K562 (cell line): Measurements from ENCODE around the gene VSIG10. TPM values are rescaled to one million over a fixed set of nuclear protein-coding genes. Genes with fewer than 3 reads are reported as not detected.
A peak's percentile ranks its signal among the peaks of the same experiment; 100 is the strongest.

Source experiments
- HMG20A ChIP-seq: fragments of 450-650 bp; formaldehyde crosslinking; conservative IDR thresholded peaks from 2 replicates; pipeline ENCODE4 v1.4.0; 2020; ENCODE audit warnings: mild to moderate bottlenecking, mixed read lengths
- IRF2 ChIP-seq: sonication (generic); formaldehyde crosslinking; IDR thresholded peaks from 2 replicates; pipeline ENCODE4 v1.8.1; 2022; ENCODE audit warnings: mild to moderate bottlenecking, missing genetic modification reagents
- MAFG ChIP-seq: fragments of 450-650 bp; conservative IDR thresholded peaks from 2 replicates; pipeline ENCODE4 v1.6.1; 2016; ENCODE audit warnings: missing genetic modification characterization, missing compliant biosample characterization
- MTA3 ChIP-seq: fragments of 450-650 bp; formaldehyde crosslinking; IDR thresholded peaks from 2 replicates; pipeline ENCODE4 v1.6.1; 2017; ENCODE audit warnings: mild to moderate bottlenecking, borderline replicate concordance
- NR4A1 ChIP-seq, 2 experiments: fragments of 250-450 bp in 1 of 2; fragments of 450-650 bp in 1 of 2; sonication (Bioruptor Pico) in 1 of 2; IDR thresholded peaks; 2 replicates each; pipeline versions ENCODE4 v1.4.0 to v1.6.1; 2016 to 2020; ENCODE audit warnings: mild to moderate bottlenecking in 2 of 2, missing compliant biosample characterization in 1 of 2, missing genetic modification characterization in 1 of 2, moderate library complexity in 1 of 2
- PTTG1 ChIP-seq: fragments of 450-650 bp; IDR thresholded peaks from 2 replicates; pipeline ENCODE4 v1.6.1; 2016; ENCODE audit warnings: low read depth, mild to moderate bottlenecking, missing genetic modification characterization, missing compliant biosample characterization
- TAF1 ChIP-seq: IDR thresholded peaks from 2 replicates; pipeline ENCODE4 v1.6.1; 2011; ENCODE audit warnings: mild to moderate bottlenecking, low read length, moderate library complexity; ENCODE audit not compliant: insufficient read depth, control insufficient read depth, severe bottlenecking; ENCODE audit errors: extremely low read depth
- TSC22D4 ChIP-seq: fragments of 450-650 bp; IDR thresholded peaks from 2 replicates; pipeline ENCODE4 v1.6.1; 2016; ENCODE audit warnings: missing genetic modification characterization, missing biosample characterization, control low read depth
- ZNF699 ChIP-seq: fragments of 250-450 bp; sonication (Bioruptor Pico); IDR thresholded peaks from 2 replicates; pipeline ENCODE4 v1.8.0; 2021; ENCODE audit warnings: mild to moderate bottlenecking, moderate library complexity; ENCODE audit not compliant: insufficient replicate concordance
- ZZZ3 ChIP-seq: fragments of 450-650 bp; IDR thresholded peaks from 2 replicates; pipeline ENCODE4 v1.6.1; 2016; ENCODE audit warnings: antibody characterized with exemption, mild to moderate bottlenecking, moderate library complexity
- polyA plus RNA-seq, 8 experiments: library from polyadenylated mRNA; depleted of rRNA in 4 of 8; stranded (reverse) in 5 of 8; unstranded in 3 of 8; fragments of >200 nt; fragmentation: Nextera tagmentation in 2 of 8; fragmentation: Illumina TruSeq in 1 of 8; extraction: Ambion mirVana in 2 of 8; extraction: Trizol in 1 of 8; gene quantifications; 2 replicates each; pipeline versions ENCODE4 v1.2.1 to v1.2.3, GENCODE V29; 2011 to 2014; ENCODE audit warnings: inconsistent platforms in 1 of 8, missing spikeins in 1 of 8
- total RNA-seq, 7 experiments: library from RNA; depleted of rRNA in 6 of 7; stranded (reverse); fragments of >200 nt in 6 of 7; fragmentation: Illumina TruSeq in 2 of 7; extraction: Trizol in 2 of 7; gene quantifications; 2 replicates each; pipeline versions ENCODE4 v1.2.1 to v1.2.3, GENCODE V29; 2011 to 2021; ENCODE audit warnings: low replicate concordance in 1 of 7
- TF ChIP-seq, protein P1 (sequence below): fragments of 250-450 bp; sonication (Bioruptor Pico); IDR thresholded peaks from 2 replicates; pipeline ENCODE4 v1.5.0; 2022; ENCODE audit warnings: mild to moderate bottlenecking
- TF ChIP-seq, protein P2 (sequence below), 2 experiments: fragments of 450-650 bp; conservative IDR thresholded peaks; 2 replicates each; pipeline ENCODE4 v1.6.1; 2017; ENCODE audit warnings: mild to moderate bottlenecking in 2 of 2, moderate library complexity in 2 of 2
- TF ChIP-seq, protein P3 (sequence below): fragments of 450-650 bp; formaldehyde crosslinking; IDR thresholded peaks from 2 replicates; pipeline ENCODE4 v1.4.0; 2020; ENCODE audit warnings: mild to moderate bottlenecking
- TF ChIP-seq, protein P4 (sequence below): fragments of 450-650 bp; IDR thresholded peaks from 2 replicates; pipeline ENCODE4 v1.6.1; 2016; ENCODE audit warnings: borderline replicate concordance
- TF ChIP-seq, protein P5 (sequence below): sonication (generic); formaldehyde crosslinking; IDR thresholded peaks from 2 replicates; pipeline ENCODE4 v1.8.1; 2022; ENCODE audit warnings: missing genetic modification reagents

Gene VSIG10
- total and polyA plus RNA-seq, 9 of the 15 experiments (the other 6 are each of a cell fraction or from before 2014, with no cell fraction given), result 4.1 to 8.8 (median 4.7) TPM

DNA sequence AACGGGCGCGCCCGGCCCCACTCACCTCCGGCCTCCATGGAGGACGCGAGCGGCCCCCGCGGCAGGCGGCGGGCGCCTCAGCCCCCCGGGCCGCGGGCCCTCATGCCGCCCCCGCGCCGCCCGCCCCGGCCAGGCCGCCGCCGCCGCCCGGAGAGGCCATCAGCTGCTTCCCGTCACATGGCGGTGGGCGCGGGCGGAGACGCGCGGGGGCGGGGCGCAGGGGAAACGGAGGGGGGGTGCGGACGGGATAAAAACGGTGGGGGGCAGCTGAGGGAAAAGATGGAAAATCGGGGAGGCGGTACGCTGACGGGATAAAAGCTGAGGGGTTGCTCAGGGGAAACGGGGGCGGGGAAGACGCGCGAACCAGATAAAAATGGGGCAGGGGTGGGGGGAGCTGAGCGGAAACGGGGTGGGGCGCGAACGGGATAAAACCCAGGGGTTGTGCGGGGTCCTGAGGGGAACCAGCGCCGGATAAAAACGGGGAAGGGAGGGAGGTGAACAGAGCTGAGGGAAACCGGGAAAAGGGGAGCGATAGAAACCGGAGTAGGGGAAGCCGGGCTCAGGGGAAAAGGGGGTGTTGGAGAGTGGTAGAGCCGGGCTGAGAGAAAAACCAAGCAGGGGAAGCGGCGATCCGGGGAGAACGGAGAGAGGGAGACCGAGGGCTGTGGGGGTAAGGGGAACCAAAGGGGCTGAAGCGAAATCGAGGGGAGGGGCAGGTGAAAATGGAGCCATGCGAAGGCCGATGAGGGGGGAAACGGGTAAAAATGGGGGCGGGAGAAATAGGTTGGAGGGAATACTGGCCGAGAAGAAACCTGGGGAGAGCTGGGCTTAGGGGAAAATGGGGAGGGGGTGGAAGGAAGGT lies 42.6 kb downstream of the VSIG10 start, which contains the start of gene WSB2 (continued):
- TF ChIP-seq NR4A1 (CRISPR knock-in tag; IDR thresholded peaks at IDR 0.05) (no peak), NR4A1 (tag; IDR thresholded peaks at IDR 0.05) (no peak), IRF2 (CRISPR knock-in tag) (no peak), ZNF699 (no peak), PTTG1 (tag) (no peak), TAF1 (no peak), MAFG (tag) (no peak), HMG20A (CRISPR knock-in tag) (no peak), TSC22D4 (tag) (no peak), MTA3 (no peak), ZZZ3 (no peak)
- TF ChIP-seq, protein P1, sequence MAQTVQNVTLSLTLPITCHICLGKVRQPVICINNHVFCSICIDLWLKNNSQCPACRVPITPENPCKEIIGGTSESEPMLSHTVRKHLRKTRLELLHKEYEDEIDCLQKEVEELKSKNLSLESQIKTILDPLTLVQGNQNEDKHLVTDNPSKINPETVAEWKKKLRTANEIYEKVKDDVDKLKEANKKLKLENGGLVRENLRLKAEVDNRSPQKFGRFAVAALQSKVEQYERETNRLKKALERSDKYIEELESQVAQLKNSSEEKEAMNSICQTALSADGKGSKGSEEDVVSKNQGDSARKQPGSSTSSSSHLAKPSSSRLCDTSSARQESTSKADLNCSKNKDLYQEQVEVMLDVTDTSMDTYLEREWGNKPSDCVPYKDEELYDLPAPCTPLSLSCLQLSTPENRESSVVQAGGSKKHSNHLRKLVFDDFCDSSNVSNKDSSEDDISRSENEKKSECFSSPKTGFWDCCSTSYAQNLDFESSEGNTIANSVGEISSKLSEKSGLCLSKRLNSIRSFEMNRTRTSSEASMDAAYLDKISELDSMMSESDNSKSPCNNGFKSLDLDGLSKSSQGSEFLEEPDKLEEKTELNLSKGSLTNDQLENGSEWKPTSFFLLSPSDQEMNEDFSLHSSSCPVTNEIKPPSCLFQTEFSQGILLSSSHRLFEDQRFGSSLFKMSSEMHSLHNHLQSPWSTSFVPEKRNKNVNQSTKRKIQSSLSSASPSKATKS (CRISPR knock-in tag), result no peak
- TF ChIP-seq, protein P2, sequence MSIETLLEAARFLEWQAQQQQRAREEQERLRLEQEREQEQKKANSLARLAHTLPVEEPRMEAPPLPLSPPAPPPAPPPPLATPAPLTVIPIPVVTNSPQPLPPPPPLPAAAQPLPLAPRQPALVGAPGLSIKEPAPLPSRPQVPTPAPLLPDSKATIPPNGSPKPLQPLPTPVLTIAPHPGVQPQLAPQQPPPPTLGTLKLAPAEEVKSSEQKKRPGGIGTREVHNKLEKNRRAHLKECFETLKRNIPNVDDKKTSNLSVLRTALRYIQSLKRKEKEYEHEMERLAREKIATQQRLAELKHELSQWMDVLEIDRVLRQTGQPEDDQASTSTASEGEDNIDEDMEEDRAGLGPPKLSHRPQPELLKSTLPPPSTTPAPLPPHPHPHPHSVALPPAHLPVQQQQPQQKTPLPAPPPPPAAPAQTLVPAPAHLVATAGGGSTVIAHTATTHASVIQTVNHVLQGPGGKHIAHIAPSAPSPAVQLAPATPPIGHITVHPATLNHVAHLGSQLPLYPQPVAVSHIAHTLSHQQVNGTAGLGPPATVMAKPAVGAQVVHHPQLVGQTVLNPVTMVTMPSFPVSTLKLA (conservative IDR thresholded peaks at IDR 0.05), result peak; percentile 24 to 26; a peak in 2 of 4 replicates
- TF ChIP-seq, protein P3, sequence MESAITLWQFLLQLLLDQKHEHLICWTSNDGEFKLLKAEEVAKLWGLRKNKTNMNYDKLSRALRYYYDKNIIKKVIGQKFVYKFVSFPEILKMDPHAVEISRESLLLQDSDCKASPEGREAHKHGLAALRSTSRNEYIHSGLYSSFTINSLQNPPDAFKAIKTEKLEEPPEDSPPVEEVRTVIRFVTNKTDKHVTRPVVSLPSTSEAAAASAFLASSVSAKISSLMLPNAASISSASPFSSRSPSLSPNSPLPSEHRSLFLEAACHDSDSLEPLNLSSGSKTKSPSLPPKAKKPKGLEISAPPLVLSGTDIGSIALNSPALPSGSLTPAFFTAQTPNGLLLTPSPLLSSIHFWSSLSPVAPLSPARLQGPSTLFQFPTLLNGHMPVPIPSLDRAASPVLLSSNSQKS (CRISPR knock-in tag), result no peak
- TF ChIP-seq, protein P4, sequence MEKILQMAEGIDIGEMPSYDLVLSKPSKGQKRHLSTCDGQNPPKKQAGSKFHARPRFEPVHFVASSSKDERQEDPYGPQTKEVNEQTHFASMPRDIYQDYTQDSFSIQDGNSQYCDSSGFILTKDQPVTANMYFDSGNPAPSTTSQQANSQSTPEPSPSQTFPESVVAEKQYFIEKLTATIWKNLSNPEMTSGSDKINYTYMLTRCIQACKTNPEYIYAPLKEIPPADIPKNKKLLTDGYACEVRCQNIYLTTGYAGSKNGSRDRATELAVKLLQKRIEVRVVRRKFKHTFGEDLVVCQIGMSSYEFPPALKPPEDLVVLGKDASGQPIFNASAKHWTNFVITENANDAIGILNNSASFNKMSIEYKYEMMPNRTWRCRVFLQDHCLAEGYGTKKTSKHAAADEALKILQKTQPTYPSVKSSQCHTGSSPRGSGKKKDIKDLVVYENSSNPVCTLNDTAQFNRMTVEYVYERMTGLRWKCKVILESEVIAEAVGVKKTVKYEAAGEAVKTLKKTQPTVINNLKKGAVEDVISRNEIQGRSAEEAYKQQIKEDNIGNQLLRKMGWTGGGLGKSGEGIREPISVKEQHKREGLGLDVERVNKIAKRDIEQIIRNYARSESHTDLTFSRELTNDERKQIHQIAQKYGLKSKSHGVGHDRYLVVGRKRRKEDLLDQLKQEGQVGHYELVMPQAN, result no peak
- TF ChIP-seq, protein P5, sequence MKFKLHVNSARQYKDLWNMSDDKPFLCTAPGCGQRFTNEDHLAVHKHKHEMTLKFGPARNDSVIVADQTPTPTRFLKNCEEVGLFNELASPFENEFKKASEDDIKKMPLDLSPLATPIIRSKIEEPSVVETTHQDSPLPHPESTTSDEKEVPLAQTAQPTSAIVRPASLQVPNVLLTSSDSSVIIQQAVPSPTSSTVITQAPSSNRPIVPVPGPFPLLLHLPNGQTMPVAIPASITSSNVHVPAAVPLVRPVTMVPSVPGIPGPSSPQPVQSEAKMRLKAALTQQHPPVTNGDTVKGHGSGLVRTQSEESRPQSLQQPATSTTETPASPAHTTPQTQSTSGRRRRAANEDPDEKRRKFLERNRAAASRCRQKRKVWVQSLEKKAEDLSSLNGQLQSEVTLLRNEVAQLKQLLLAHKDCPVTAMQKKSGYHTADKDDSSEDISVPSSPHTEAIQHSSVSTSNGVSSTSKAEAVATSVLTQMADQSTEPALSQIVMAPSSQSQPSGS, result no peak
